CD14-positive monocyte (primary cell): Measurements from ENCODE around the gene TTYH1. TPM values are rescaled to one million over a fixed set of nuclear protein-coding genes. Genes with fewer than 3 reads are reported as not detected.

ENCODE experiments used
- DNase-seq, 3 donors: peaks; one replicate each; pipeline ENCODE4 v3.0.0-alpha.2; 2011 to 2022
- H2AFZ ChIP-seq: 2 replicates; pipeline ENCODE4 v1.6.0; 2012; ENCODE audit warnings: mild to moderate bottlenecking, low read depth, low read length, inconsistent platforms; ENCODE audit not compliant: insufficient read depth, poor library complexity, severe bottlenecking
- H3K27ac ChIP-seq, 2 donors: 1 replicate in 1 of 2; 2 replicates in 1 of 2; pipeline ENCODE4 v1.5.1; 2012 to 2013; ENCODE audit warnings: low read length in 2 of 2, control low read depth in 1 of 2, inconsistent platforms in 1 of 2, low read depth in 1 of 2, mild to moderate bottlenecking in 1 of 2
- H3K27me3 ChIP-seq, 2 donors: one replicate each; pipeline versions ENCODE4 v1.6.0 to v1.6.1; 2011 to 2013; ENCODE audit warnings: low read length in 2 of 2; ENCODE audit not compliant: control insufficient read depth in 2 of 2, insufficient read depth in 2 of 2
- H3K36me3 ChIP-seq, 2 donors: replicated peaks in 1 of 2; 1 replicate in 1 of 2; 2 replicates in 1 of 2; pipeline versions ENCODE4 v1.5.1 to v1.6.1; 2012 to 2013; ENCODE audit warnings: low read length in 2 of 2, control low read depth in 1 of 2, inconsistent platforms in 1 of 2, mild to moderate bottlenecking in 1 of 2; ENCODE audit not compliant: insufficient read depth in 2 of 2, control insufficient read depth in 1 of 2
- H3K4me1 ChIP-seq, 2 donors: 1 replicate in 1 of 2; 2 replicates in 1 of 2; pipeline versions ENCODE4 v1.5.1 to v1.6.1; 2012 to 2013; ENCODE audit warnings: low read length in 2 of 2, control low read depth in 1 of 2, inconsistent platforms in 1 of 2, mild to moderate bottlenecking in 1 of 2, moderate library complexity in 1 of 2; ENCODE audit not compliant: insufficient read depth in 2 of 2, control insufficient read depth in 1 of 2
- H3K4me2 ChIP-seq: replicated peaks from 2 replicates; pipeline ENCODE3; 2012; ENCODE audit warnings: low read length, moderate library complexity, mild to moderate bottlenecking; ENCODE audit not compliant: poor library complexity, severe bottlenecking; ENCODE audit errors: extremely low read depth
- H3K4me3 ChIP-seq, 3 experiments: fragments of 200-600 bp in 1 of 3; sonication (generic) in 1 of 3; replicated peaks in 1 of 3; 1 replicate in 2 of 3; 2 replicates in 1 of 3; pipeline ENCODE4 v1.5.1; 2011 to 2013; ENCODE audit warnings: low read length in 3 of 3, mild to moderate bottlenecking in 3 of 3, control low read depth in 2 of 3, low read depth in 2 of 3, inconsistent platforms in 1 of 3, moderate library complexity in 1 of 3
- H3K79me2 ChIP-seq: 2 replicates; pipeline ENCODE4 v1.6.0; 2012; ENCODE audit warnings: mild to moderate bottlenecking, control low read depth, inconsistent platforms, low read length, moderate library complexity; ENCODE audit not compliant: insufficient read depth
- H3K9ac ChIP-seq: 2 replicates; pipeline ENCODE4 v1.6.0; 2017; ENCODE audit warnings: low read length, mild to moderate bottlenecking; ENCODE audit not compliant: insufficient read depth, poor library complexity, severe bottlenecking
- H3K9me3 ChIP-seq, 2 donors: replicated peaks in 1 of 2; 1 replicate in 1 of 2; 2 replicates in 1 of 2; pipeline versions ENCODE4 v1.5.1 to v1.6.1; 2012 to 2013; ENCODE audit warnings: low read length in 2 of 2, control low read depth in 1 of 2; ENCODE audit not compliant: control insufficient read depth in 1 of 2, insufficient read depth in 1 of 2
- H4K20me1 ChIP-seq: 2 replicates; pipeline ENCODE4 v1.6.0; 2012; ENCODE audit warnings: mild to moderate bottlenecking, low read length, control low read depth, moderate library complexity; ENCODE audit not compliant: insufficient read depth
- H3K27ac Mint-ChIP-seq, 7 donors: one replicate each; pipeline ENCODE4 v1.8.0; 2020; ENCODE audit warnings: mild to moderate bottlenecking in 7 of 7, mixed read lengths in 7 of 7, moderate library complexity in 6 of 7, inconsistent platforms in 2 of 7
- H3K27me3 Mint-ChIP-seq, 3 donors: one replicate each; pipeline ENCODE4 v1.8.0; 2021 to 2022; ENCODE audit warnings: low read depth in 3 of 3, mild to moderate bottlenecking in 3 of 3, mixed read lengths in 3 of 3, moderate library complexity in 3 of 3, inconsistent platforms in 1 of 3
- H3K36me3 Mint-ChIP-seq, 2 donors: one replicate each; pipeline ENCODE4 v1.8.0; 2020; ENCODE audit warnings: mixed read lengths in 2 of 2, inconsistent platforms in 1 of 2, mild to moderate bottlenecking in 1 of 2
- H3K4me1 Mint-ChIP-seq: one replicate; pipeline ENCODE4 v1.8.0; 2020; ENCODE audit warnings: mild to moderate bottlenecking, mixed read lengths
- H3K4me3 Mint-ChIP-seq, 2 donors: one replicate each; pipeline ENCODE4 v1.8.0; 2020; ENCODE audit warnings: mild to moderate bottlenecking in 2 of 2, mixed read lengths in 2 of 2, moderate library complexity in 1 of 2
- H3K9me3 Mint-ChIP-seq, 7 donors: one replicate each; pipeline ENCODE4 v1.8.0; 2020 to 2022; ENCODE audit warnings: mixed read lengths in 7 of 7, mild to moderate bottlenecking in 6 of 7, moderate library complexity in 6 of 7, inconsistent platforms in 2 of 7
- CTCF ChIP-seq: fragments of 200-600 bp; IDR thresholded peaks from one replicate; pipeline ENCODE4 v1.8.0; 2022; ENCODE audit warnings: antibody characterized with exemption, mild to moderate bottlenecking
- WGBS: methylation state at CpG from one replicate; pipeline ENCODE4 v1.1.5; 2013; ENCODE audit warnings: missing lambda C conversion rate; ENCODE audit not compliant: insufficient coverage; 5-methylcytosine and 5-hydroxymethylcytosine counted together
- intact Hi-C, 2 donors: fragments of 100-400 bp; cut with micrococcal nuclease; formaldehyde crosslinking; loops; one replicate each; pipeline versions ENCODE4 v1.15.0 to v1.15.1; 2023
- polyA plus RNA-seq, 3 donors: library from polyadenylated mRNA; depleted of rRNA in 1 of 3; unstranded in 2 of 3; stranded (reverse) in 1 of 3; fragments of 300-500 nt in 2 of 3; fragments of >200 nt in 1 of 3; fragmentation: Illumina TruSeq in 2 of 3; gene quantifications; 1 replicate in 2 of 3; 2 replicates in 1 of 3; pipeline ENCODE4 v1.2.3, GENCODE V29; 2012 to 2021

TTYH1 gene
- polyA plus RNA-seq, 3 donors = not detected

GRCh38 chr19:54420068-54420382 is 4.8 kb downstream of the TTYH1 start:
- no peak for TF ChIP-seq CTCF
- intact Hi-C loops = no loop called here
- Mint-ChIP-seq H3K36me3 (peaks cover 0 to 6% of the 10 kb centered on the region in 2 donors), H3K27me3 (peaks cover 35 to 63% (median 46%) of the 10 kb centered on the region in 3 donors), H3K27ac (no peak overlapping the region), H3K9me3 (peaks cover 0 to 15% (median 4%) of the 10 kb centered on the region in 7 donors), H3K4me1 (peaks cover 14% of the 10 kb centered on the region), H3K4me3 (peak overlapping the region in 1 of 2 donors; percentile 55)
- H3K9ac ChIP-seq = no peak overlapping the region
- no peaks in the 10 kb centered on the region for H3K79me2 ChIP-seq
- no peak overlapping the region for H3K4me2 ChIP-seq
- H3K27me3 ChIP-seq = peaks cover 19 to 58% of the 10 kb centered on the region in 2 donors
- no peaks in the 10 kb centered on the region for H4K20me1 ChIP-seq
- H3K36me3 ChIP-seq = no peaks in the 10 kb centered on the region
- H3K27ac ChIP-seq = no peak overlapping the region
- H3K9me3 ChIP-seq = no peaks in the 10 kb centered on the region
- no peak overlapping the region for H2AFZ ChIP-seq
- 74% methylated on average over 7 of the region's 10 CpGs for WGBS
- peaks cover 12 to 15% of the 10 kb centered on the region in 2 donors for H3K4me1 ChIP-seq
- H3K4me3 ChIP-seq = no peak overlapping the region
- DNase-seq = no peak

GRCh38 chr19:54420383-54421168 is 5.3 kb downstream of the TTYH1 start:
- peaks cover 12 to 15% of the 10 kb centered on the region in 2 donors for H3K4me1 ChIP-seq
- H3K9me3 ChIP-seq = no peaks in the 10 kb centered on the region
- H3K27ac ChIP-seq = no peak overlapping the region
- peaks cover 0 to 6% of the 10 kb centered on the region in 2 donors for H3K36me3 Mint-ChIP-seq
- H3K4me1 Mint-ChIP-seq = peaks cover 14% of the 10 kb centered on the region
- no peak overlapping the region for H3K4me3 ChIP-seq
- no peak overlapping the region for H3K9ac ChIP-seq
- H3K4me2 ChIP-seq = no peak overlapping the region
- peaks cover 34 to 65% (median 45%) of the 10 kb centered on the region in 3 donors for H3K27me3 Mint-ChIP-seq
- DNase-seq = no peak
- H2AFZ ChIP-seq = no peak overlapping the region
- peaks cover 0 to 15% (median 4%) of the 10 kb centered on the region in 7 donors for H3K9me3 Mint-ChIP-seq
- peaks cover 15 to 55% of the 10 kb centered on the region in 2 donors for H3K27me3 ChIP-seq
- WGBS = 49% methylated on average over 15 of the region's 37 CpGs
- H3K27ac Mint-ChIP-seq = no peak overlapping the region
- no peaks in the 10 kb centered on the region for H3K79me2 ChIP-seq
- no peaks in the 10 kb centered on the region for H4K20me1 ChIP-seq
- intact Hi-C loops = no loop called here
- no peak for TF ChIP-seq CTCF
- H3K36me3 ChIP-seq = no peaks in the 10 kb centered on the region
- no peak overlapping the region for H3K4me3 Mint-ChIP-seq
